IPS-18c (cell line): Measurements from ENCODE around the gene DENND1A.
"Not testable (repeated sequence)": the region's sequence is repeated elsewhere in the genome, so short reads cannot be mapped to it uniquely, and the experiment has no call there.

Experiments used
- H3K4me3 ChIP-seq: 2 replicates; pipeline ENCODE4 v1.7.0; 2013; ENCODE audit warnings: low read depth, mild to moderate bottlenecking, low read length, moderate library complexity; ENCODE audit not compliant: insufficient read depth
- H3K9me3 ChIP-seq: one replicate; pipeline ENCODE4 v1.6.1; 2013; ENCODE audit warnings: mild to moderate bottlenecking, low read length, moderate library complexity; ENCODE audit not compliant: control insufficient read depth, insufficient read depth

Gene DENND1A

GRCh38 chr9:123815856-123816255, 114.1 kb downstream of the DENND1A start:
- not testable (repeated sequence) for H3K9me3 ChIP-seq, H3K4me3 ChIP-seq

GRCh38 chr9:123814496-123814895, 115.4 kb downstream of the DENND1A start:
- Histone ChIP-seq H3K4me3 (no peak overlapping the region), H3K9me3 (no peaks in the 10 kb centered on the region)

- H3K9me3 ChIP-seq: no peaks in the 10 kb centered on the region
- H3K4me3 ChIP-seq: no peak overlapping the region
Observed at GRCh38 chr9:123812984-123813383, 116.9 kb downstream of the DENND1A start.

- H3K4me3 ChIP-seq: no peak overlapping the region
- no peaks in the 10 kb centered on the region for H3K9me3 ChIP-seq
Observed at GRCh38 chr9:123807251-123807650, 122.7 kb downstream of the DENND1A start.

GRCh38 chr9:123806829-123807228, 123.1 kb downstream of the DENND1A start:
- H3K4me3 ChIP-seq: no peak overlapping the region
- no peaks in the 10 kb centered on the region for H3K9me3 ChIP-seq

GRCh38 chr9:123798195-123798594, 131.7 kb downstream of the DENND1A start:
- Histone ChIP-seq H3K4me3 (no peak overlapping the region), H3K9me3 (no peaks in the 10 kb centered on the region)

- H3K4me3 ChIP-seq: no peak overlapping the region
- H3K9me3 ChIP-seq: no peaks in the 10 kb centered on the region
Observed at GRCh38 chr9:123796618-123797484, 133.1 kb downstream of the DENND1A start.

GRCh38 chr9:123796094-123796493, 133.8 kb downstream of the DENND1A start:
- H3K4me3 ChIP-seq: no peak overlapping the region
- no peaks in the 10 kb centered on the region for H3K9me3 ChIP-seq

- Histone ChIP-seq H3K4me3 (no peak overlapping the region), H3K9me3 (no peaks in the 10 kb centered on the region)
Observed at GRCh38 chr9:123795336-123795735, 134.6 kb downstream of the DENND1A start.

GRCh38 chr9:123792501-123792900, 137.4 kb downstream of the DENND1A start:
- Histone ChIP-seq H3K4me3 (no peak overlapping the region), H3K9me3 (no peaks in the 10 kb centered on the region)

GRCh38 chr9:123789554-123790292, 140.2 kb downstream of the DENND1A start:
- no peaks in the 10 kb centered on the region for H3K9me3 ChIP-seq
- no peak overlapping the region for H3K4me3 ChIP-seq

- H3K4me3 ChIP-seq: no peak overlapping the region
- no peaks in the 10 kb centered on the region for H3K9me3 ChIP-seq
Observed at GRCh38 chr9:123787416-123787815, 142.5 kb downstream of the DENND1A start.

GRCh38 chr9:123784518-123784917, 145.4 kb downstream of the DENND1A start:
- H3K4me3 ChIP-seq: no peak overlapping the region
- H3K9me3 ChIP-seq: no peaks in the 10 kb centered on the region

GRCh38 chr9:123778232-123778902, 151.6 kb downstream of the DENND1A start:
- Histone ChIP-seq H3K4me3 (no peak overlapping the region), H3K9me3 (no peaks in the 10 kb centered on the region)

GRCh38 chr9:123776708-123777537, 153.0 kb downstream of the DENND1A start:
- Histone ChIP-seq H3K4me3 (no peak overlapping the region), H3K9me3 (no peaks in the 10 kb centered on the region)

- H3K4me3 ChIP-seq: no peak overlapping the region
- no peaks in the 10 kb centered on the region for H3K9me3 ChIP-seq
Observed at GRCh38 chr9:123775289-123776284, 154.3 kb downstream of the DENND1A start.
